Vagina (tissue), 2 donors: ENCODE results near the gene PIK3R1. TPM values are rescaled to one million over a fixed set of nuclear protein-coding genes. Genes with fewer than 3 reads are reported as not detected.

Source experiments
- DNase-seq, 2 donors: peaks; one replicate each; pipeline ENCODE4 v3.0.0-alpha.2; 2017; ENCODE audit errors: extremely low spot score in 2 of 2
- H3K27ac ChIP-seq: fragments of 200-600 bp; sonication (generic); one replicate; pipeline ENCODE4 v1.5.1; 2019
- H3K27me3 ChIP-seq: fragments of 200-600 bp; sonication (generic); one replicate; pipeline ENCODE4 v1.5.1; 2019
- H3K36me3 ChIP-seq, 2 donors: fragments of 200-600 bp; sonication (generic); one replicate each; pipeline ENCODE4 v1.5.1; 2017 to 2019
- H3K4me1 ChIP-seq: fragments of 200-600 bp; sonication (generic); one replicate; pipeline ENCODE4 v1.5.1; 2019
- H3K4me3 ChIP-seq, 2 donors: fragments of 200-600 bp; sonication (generic); 1 replicate in 1 of 2; 2 replicates in 1 of 2; pipeline ENCODE4 v1.5.1; 2016 to 2019
- H3K9me3 ChIP-seq: fragments of 200-600 bp; sonication (generic); one replicate; pipeline ENCODE4 v1.5.1; 2019
- CTCF ChIP-seq, 3 experiments: fragments of 450-650 bp in 2 of 3; fragments of 200-600 bp in 1 of 3; sonication (generic) in 1 of 3; IDR thresholded peaks; one replicate each; pipeline ENCODE4 v1.5.1; 2017 to 2019; ENCODE audit warnings: antibody characterized with exemption in 3 of 3, mild to moderate bottlenecking in 2 of 3, moderate library complexity in 2 of 3
- POLR2A ChIP-seq, 2 donors: fragments of 450-650 bp; IDR thresholded peaks; one replicate each; pipeline ENCODE4 v1.6.1; 2017; ENCODE audit warnings: antibody characterized with exemption in 2 of 2, mild to moderate bottlenecking in 2 of 2, moderate library complexity in 2 of 2
- POLR2AphosphoS5 ChIP-seq, 2 donors: sonication (generic); formaldehyde crosslinking; IDR thresholded peaks; one replicate each; pipeline ENCODE4 v1.9.0; 2017; ENCODE audit warnings: antibody characterized with exemption in 2 of 2, mild to moderate bottlenecking in 2 of 2, low read depth in 1 of 2; ENCODE audit not compliant: insufficient read depth in 1 of 2
- intact Hi-C: fragments of 100-400 bp; cut with DNase I; formaldehyde crosslinking; loops from one replicate; pipeline ENCODE4 v1.15.1; 2023
- total RNA-seq: library from RNA; depleted of rRNA; stranded (reverse); fragments of >200 nt; gene quantifications from one replicate; pipeline ENCODE4 v1.2.3, GENCODE V29; 2016

The PIK3R1 gene
- total RNA-seq, 1 donor from 2014 or later = 134 TPM

- no peaks in the 10 kb centered on the region for H3K36me3 ChIP-seq
- intact Hi-C loops = no loop called here
- no peaks in the 10 kb centered on the region for H3K4me1 ChIP-seq
- H3K9me3 ChIP-seq = no peaks in the 10 kb centered on the region
- H3K27me3 ChIP-seq = no peaks in the 10 kb centered on the region
- no peak overlapping the region for H3K27ac ChIP-seq
- no peak overlapping the region for H3K4me3 ChIP-seq
- TF ChIP-seq POLR2AphosphoS5 (IDR thresholded peaks at IDR 0.05; ENCODE audit: insufficient read depth in 1 of 2, low read depth in 1 of 2) = no peak
- no peak for TF ChIP-seq CTCF (IDR thresholded peaks at IDR 0.05)
- no peak for TF ChIP-seq POLR2A (IDR thresholded peaks at IDR 0.05)
- DNase-seq = no peak
These were observed 22.9 kb upstream of the PIK3R1 start for GRCh38 chr5:68192679-68193060.

- H3K4me1 ChIP-seq = no peaks in the 10 kb centered on the region
- no peak overlapping the region for H3K4me3 ChIP-seq
- DNase-seq = no peak
- H3K36me3 ChIP-seq = no peaks in the 10 kb centered on the region
- intact Hi-C loops = no loop called here
- H3K27me3 ChIP-seq = no peaks in the 10 kb centered on the region
- H3K27ac ChIP-seq = no peak overlapping the region
- no peak for TF ChIP-seq POLR2AphosphoS5 (IDR thresholded peaks at IDR 0.05; ENCODE audit: insufficient read depth in 1 of 2, low read depth in 1 of 2)
- TF ChIP-seq CTCF (IDR thresholded peaks at IDR 0.05) = no peak
- TF ChIP-seq POLR2A (IDR thresholded peaks at IDR 0.05) = no peak
- H3K9me3 ChIP-seq = no peaks in the 10 kb centered on the region
These were observed 22.0 kb upstream of the PIK3R1 start for GRCh38 chr5:68193481-68194036.

GRCh38 chr5:68194386-68194785, 21.2 kb upstream of the PIK3R1 start:
- H3K4me1 ChIP-seq = no peaks in the 10 kb centered on the region
- TF ChIP-seq POLR2A (IDR thresholded peaks at IDR 0.05) (no peak), POLR2AphosphoS5 (IDR thresholded peaks at IDR 0.05; ENCODE audit: insufficient read depth in 1 of 2, low read depth in 1 of 2) (no peak), CTCF (IDR thresholded peaks at IDR 0.05) (no peak)
- DNase-seq = no peak
- no peaks in the 10 kb centered on the region for H3K36me3 ChIP-seq
- no peaks in the 10 kb centered on the region for H3K27me3 ChIP-seq
- no peak overlapping the region for H3K27ac ChIP-seq
- H3K4me3 ChIP-seq = no peak overlapping the region
- intact Hi-C loops = no loop called here
- H3K9me3 ChIP-seq = no peaks in the 10 kb centered on the region

GRCh38 chr5:68195137-68195536, 20.4 kb upstream of the PIK3R1 start:
- Histone ChIP-seq H3K27ac (no peak overlapping the region), H3K36me3 (no peaks in the 10 kb centered on the region), H3K27me3 (no peaks in the 10 kb centered on the region), H3K4me3 (no peak overlapping the region), H3K9me3 (no peaks in the 10 kb centered on the region), H3K4me1 (no peaks in the 10 kb centered on the region)
- DNase-seq = no peak
- TF ChIP-seq POLR2AphosphoS5 (IDR thresholded peaks at IDR 0.05; ENCODE audit: insufficient read depth in 1 of 2, low read depth in 1 of 2) (no peak), POLR2A (IDR thresholded peaks at IDR 0.05) (no peak), CTCF (IDR thresholded peaks at IDR 0.05) (no peak)
- intact Hi-C loops = no loop called here

GRCh38 chr5:68196876-68197275, 18.7 kb upstream of the PIK3R1 start:
- Histone ChIP-seq H3K9me3 (no peaks in the 10 kb centered on the region), H3K27ac (no peak overlapping the region), H3K27me3 (no peaks in the 10 kb centered on the region), H3K4me3 (no peak overlapping the region), H3K4me1 (no peaks in the 10 kb centered on the region), H3K36me3 (no peaks in the 10 kb centered on the region)
- intact Hi-C loops = no loop called here
- DNase-seq = no peak
- no peak for TF ChIP-seq POLR2A (IDR thresholded peaks at IDR 0.05)
